Kidney (tissue), 14 donors: ENCODE measurements around the gene DOK7. TPM values are rescaled to one million over a fixed set of nuclear protein-coding genes. Genes with fewer than 3 reads are reported as not detected.

Source experiments
- DNase-seq, 5 donors: peaks; one replicate each; pipeline ENCODE4 v3.0.0-alpha.2; 2013 to 2020
- FAIRE-seq: peaks from 2 replicates; lab custom pipeline; 2012; peaks lifted over from hg19 to GRCh38; lab: Jason Lieb, UNC
- H3K27ac ChIP-seq, 2 donors: one replicate each; pipeline ENCODE4 v1.7.0; 2013; ENCODE audit warnings: low read depth in 2 of 2, low read length in 2 of 2, inconsistent platforms in 1 of 2
- H3K27me3 ChIP-seq: one replicate; pipeline ENCODE4 v1.7.1; 2013; ENCODE audit warnings: low read length, inconsistent platforms; ENCODE audit not compliant: control insufficient read depth, insufficient read depth
- H3K36me3 ChIP-seq, 3 donors: one replicate each; pipeline versions ENCODE4 v1.7.0 to v1.7.1; 2013; ENCODE audit warnings: low read length in 3 of 3, control low read depth in 1 of 3, inconsistent platforms in 1 of 3; ENCODE audit not compliant: insufficient read depth in 3 of 3, control insufficient read depth in 2 of 3
- H3K4me1 ChIP-seq, 3 donors: one replicate each; pipeline versions ENCODE4 v1.7.0 to v1.7.1; 2013; ENCODE audit warnings: low read length in 3 of 3, inconsistent platforms in 1 of 3, low read depth in 1 of 3; ENCODE audit not compliant: control insufficient read depth in 2 of 3, insufficient read depth in 2 of 3
- H3K4me3 ChIP-seq, 3 donors: one replicate each; pipeline versions ENCODE4 v1.7.0 to v1.8.1; 2013; ENCODE audit warnings: low read length in 3 of 3, control low read depth in 1 of 3, inconsistent platforms in 1 of 3
- H3K9ac ChIP-seq, 3 donors: one replicate each; pipeline versions ENCODE4 v1.7.0 to v1.7.1; 2013; ENCODE audit warnings: low read length in 3 of 3, control low read depth in 1 of 3, inconsistent platforms in 1 of 3
- H3K9me3 ChIP-seq, 3 donors: one replicate each; pipeline versions ENCODE4 v1.7.0 to v1.7.1; 2013; ENCODE audit warnings: low read length in 3 of 3, control low read depth in 1 of 3, inconsistent platforms in 1 of 3; ENCODE audit not compliant: control insufficient read depth in 2 of 3, insufficient read depth in 1 of 3
- intact Hi-C: fragments of 100-400 bp; cut with DNase I; formaldehyde crosslinking; loops from one replicate; pipeline ENCODE4 v1.11.1; 2022
- polyA plus RNA-seq: library from polyadenylated mRNA; stranded (reverse); fragments of 350-450 nt; fragmentation: Illumina TruSeq; extraction: RNeasy Lipid Tissue Mini Kit (QIAGEN cat#74804); gene quantifications from one replicate; pipeline ENCODE4 v1.2.3, GENCODE V29; 2014; ENCODE audit warnings: low read depth, low replicate concordance; ENCODE audit not compliant: insufficient read depth
- total RNA-seq: library from RNA; stranded (reverse); fragmentation: NEBNext Ultra II Directional; extraction: Animal tissue kit (Norgen Biotek cat#: 25700); gene quantifications from one replicate; pipeline ENCODE4 v1.2.1, GENCODE V29; 2021
- TF ChIP-seq, protein P1 (sequence below): IDR thresholded peaks from 3 replicates; pipeline ENCODE4 v1.5.1; 2012; ENCODE audit warnings: mild to moderate bottlenecking, moderate library complexity, borderline replicate concordance; ENCODE audit not compliant: insufficient read depth; ENCODE audit errors: extremely low read depth
- donor health status: control.
- donor health status: control.
- donor health status: control.
- donor health status: control.
- donor health status: control.
- donor health status: DM: yes; HTN: yes; CAD: no.
- donor health status: Normal renal cell carcinoma (clear cell type).

DOK7 gene
- total and polyA plus RNA-seq, 2 donors from 2014 or later: 1.2 to 7.0 TPM

DNA sequence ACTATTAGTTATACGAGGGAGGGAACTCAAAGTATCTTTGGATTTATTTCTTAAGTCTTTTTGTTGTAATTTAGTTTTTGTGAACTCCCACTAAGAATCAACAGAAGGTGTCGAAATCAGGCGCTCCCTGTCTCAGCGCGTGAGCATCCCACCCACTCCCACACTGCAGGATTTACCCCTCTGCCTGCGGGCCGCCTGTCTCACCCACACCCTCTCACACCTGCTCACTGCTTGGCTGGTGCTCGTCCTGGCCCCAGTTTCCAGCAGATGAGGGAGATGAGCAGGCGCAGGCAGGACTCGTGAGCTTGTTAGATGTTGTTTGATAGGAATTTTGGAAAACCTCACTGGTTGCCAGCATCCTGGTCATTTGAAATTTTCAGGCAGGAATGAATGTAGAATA, 42.1 kb upstream of the DOK7 start:
- H3K4me3 ChIP-seq: no peak overlapping the region
- no peak overlapping the region for H3K9ac ChIP-seq
- FAIRE-seq (no peak), DNase-seq (peak in 2 of 5 donors; percentile 18 to 24)
- H3K4me1 ChIP-seq: no peaks in the 10 kb centered on the region
- intact Hi-C loops: no loop called here
- H3K36me3 ChIP-seq: peaks cover 0 to 23% (median 23%) of the 10 kb centered on the region in 3 donors
- TF ChIP-seq, protein P1, sequence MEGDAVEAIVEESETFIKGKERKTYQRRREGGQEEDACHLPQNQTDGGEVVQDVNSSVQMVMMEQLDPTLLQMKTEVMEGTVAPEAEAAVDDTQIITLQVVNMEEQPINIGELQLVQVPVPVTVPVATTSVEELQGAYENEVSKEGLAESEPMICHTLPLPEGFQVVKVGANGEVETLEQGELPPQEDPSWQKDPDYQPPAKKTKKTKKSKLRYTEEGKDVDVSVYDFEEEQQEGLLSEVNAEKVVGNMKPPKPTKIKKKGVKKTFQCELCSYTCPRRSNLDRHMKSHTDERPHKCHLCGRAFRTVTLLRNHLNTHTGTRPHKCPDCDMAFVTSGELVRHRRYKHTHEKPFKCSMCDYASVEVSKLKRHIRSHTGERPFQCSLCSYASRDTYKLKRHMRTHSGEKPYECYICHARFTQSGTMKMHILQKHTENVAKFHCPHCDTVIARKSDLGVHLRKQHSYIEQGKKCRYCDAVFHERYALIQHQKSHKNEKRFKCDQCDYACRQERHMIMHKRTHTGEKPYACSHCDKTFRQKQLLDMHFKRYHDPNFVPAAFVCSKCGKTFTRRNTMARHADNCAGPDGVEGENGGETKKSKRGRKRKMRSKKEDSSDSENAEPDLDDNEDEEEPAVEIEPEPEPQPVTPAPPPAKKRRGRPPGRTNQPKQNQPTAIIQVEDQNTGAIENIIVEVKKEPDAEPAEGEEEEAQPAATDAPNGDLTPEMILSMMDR: no peak
- no peaks in the 10 kb centered on the region for H3K9me3 ChIP-seq
- no peak overlapping the region for H3K27ac ChIP-seq
- no peaks in the 10 kb centered on the region for H3K27me3 ChIP-seq

DNA sequence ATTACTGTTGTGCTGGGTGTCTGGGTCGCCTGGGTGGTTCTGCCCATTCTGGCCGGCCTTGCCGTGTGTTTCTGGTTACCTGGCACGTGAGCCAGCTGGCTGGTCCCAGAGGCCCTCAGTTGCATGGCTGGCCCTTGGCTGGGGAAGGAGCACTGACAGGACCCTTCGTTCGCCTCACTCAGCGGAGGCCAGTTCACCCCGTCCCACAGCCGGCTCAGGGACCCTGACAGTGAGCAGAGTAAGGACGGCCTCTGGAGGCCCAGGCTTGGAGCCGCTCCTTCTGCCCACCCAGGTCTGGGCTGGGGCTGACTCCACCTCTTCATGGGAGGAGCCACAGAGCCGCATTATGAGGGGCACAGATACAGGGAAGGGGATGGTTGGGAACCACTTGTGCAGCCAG, 41.6 kb upstream of the DOK7 start:
- intact Hi-C loops: no loop called here
- Histone ChIP-seq H3K4me1 (no peaks in the 10 kb centered on the region), H3K9me3 (no peaks in the 10 kb centered on the region), H3K9ac (no peak overlapping the region), H3K27me3 (no peaks in the 10 kb centered on the region), H3K27ac (no peak overlapping the region), H3K4me3 (no peak overlapping the region), H3K36me3 (peaks cover 0 to 21% (median 20%) of the 10 kb centered on the region in 3 donors)
- TF ChIP-seq, protein P1: no peak
- DNase-seq: peak in 2 of 5 donors; percentile 43 to 55
- FAIRE-seq: no peak

DNA sequence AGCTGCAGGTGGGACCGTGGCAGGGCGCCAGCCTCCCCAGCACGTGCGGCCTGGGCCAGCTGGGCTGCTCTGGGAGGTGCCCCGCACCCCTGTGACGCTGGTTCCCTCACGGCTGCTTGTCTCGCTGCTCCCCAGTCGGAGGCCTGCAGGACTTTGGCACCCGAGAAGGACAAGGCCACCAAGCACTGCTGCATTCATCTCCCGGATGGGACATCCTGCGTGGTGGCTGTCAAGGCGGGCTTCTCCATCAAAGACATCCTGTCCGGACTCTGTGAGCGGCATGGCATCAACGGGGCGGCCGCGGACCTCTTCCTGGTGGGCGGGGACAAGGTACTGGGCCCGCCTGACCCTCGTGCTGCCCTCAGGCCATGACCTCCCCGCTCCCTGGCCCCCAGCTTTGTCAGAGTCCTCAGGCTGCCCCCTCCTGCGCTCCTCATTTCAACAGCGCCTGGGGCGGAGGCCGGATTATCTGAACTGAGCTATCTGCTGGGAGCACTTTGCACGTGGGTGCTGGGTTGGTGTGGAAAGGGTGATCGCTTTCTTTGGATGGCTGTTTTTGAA, 40.8 kb upstream of the DOK7 start:
- H3K36me3 ChIP-seq: peaks cover 0 to 16% (median 14%) of the 10 kb centered on the region in 3 donors

More for the DNA sequence above, 40.8 kb upstream of the DOK7 start:
- Histone ChIP-seq H3K27ac (no peak overlapping the region), H3K4me3 (no peak overlapping the region), H3K9me3 (no peaks in the 10 kb centered on the region), H3K27me3 (no peaks in the 10 kb centered on the region), H3K9ac (no peak overlapping the region), H3K4me1 (no peaks in the 10 kb centered on the region)
- DNase-seq (peak in 2 of 5 donors; percentile 35 to 70), FAIRE-seq (no peak)
- TF ChIP-seq, protein P1: no peak
- intact Hi-C loops: no loop called here
